ENCODE measurements around the gene UNC45A. TPM values are rescaled to one million over a fixed set of nuclear protein-coding genes. Genes with fewer than 3 reads are reported as not detected.
A peak's percentile ranks its signal among the peaks of the same experiment; 100 is the strongest.

The UNC45A gene
- total and polyA plus RNA-seq, 2 of the 13 experiments (the other 11 are each of a cell fraction or from before 2014, with no cell fraction given): 33.8 to 39.7 TPM

- TF ChIP-seq, protein P1, sequence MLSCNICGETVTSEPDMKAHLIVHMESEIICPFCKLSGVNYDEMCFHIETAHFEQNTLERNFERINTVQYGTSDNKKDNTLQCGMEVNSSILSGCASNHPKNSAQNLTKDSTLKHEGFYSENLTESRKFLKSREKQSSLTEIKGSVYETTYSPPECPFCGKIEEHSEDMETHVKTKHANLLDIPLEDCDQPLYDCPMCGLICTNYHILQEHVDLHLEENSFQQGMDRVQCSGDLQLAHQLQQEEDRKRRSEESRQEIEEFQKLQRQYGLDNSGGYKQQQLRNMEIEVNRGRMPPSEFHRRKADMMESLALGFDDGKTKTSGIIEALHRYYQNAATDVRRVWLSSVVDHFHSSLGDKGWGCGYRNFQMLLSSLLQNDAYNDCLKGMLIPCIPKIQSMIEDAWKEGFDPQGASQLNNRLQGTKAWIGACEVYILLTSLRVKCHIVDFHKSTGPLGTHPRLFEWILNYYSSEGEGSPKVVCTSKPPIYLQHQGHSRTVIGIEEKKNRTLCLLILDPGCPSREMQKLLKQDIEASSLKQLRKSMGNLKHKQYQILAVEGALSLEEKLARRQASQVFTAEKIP (CRISPR knock-in tag; IDR thresholded peaks at IDR 0.05; ENCODE audit: borderline replicate concordance): no peak
- TF ChIP-seq HNRNPL (IDR thresholded peaks at IDR 0.05; ENCODE audit: low read depth, low read length) (no peak), E2F2 (CRISPR knock-in tag; IDR thresholded peaks at IDR 0.05; ENCODE audit: borderline replicate concordance) (no peak), ZNF335 (CRISPR knock-in tag; IDR thresholded peaks at IDR 0.05) (no peak), RXRA (CRISPR knock-in tag; IDR thresholded peaks at IDR 0.05) (peak; percentile 32; the same call in 1 of the 2 replicates), ZNF788 (CRISPR knock-in tag; IDR thresholded peaks at IDR 0.05; ENCODE audit: borderline replicate concordance) (0 out of 2 replicates have a peak, but pooled peaks have one; percentile 7), ZNF230 (CRISPR knock-in tag; IDR thresholded peaks at IDR 0.05) (no peak), ZFX (CRISPR knock-in tag; IDR thresholded peaks at IDR 0.05; ENCODE audit: low read depth) (peak; percentile 51; the same call in 1 of the 2 replicates), MLXIP (CRISPR knock-in tag; IDR thresholded peaks at IDR 0.05; ENCODE audit: borderline replicate concordance) (0 out of 2 replicates have a peak, but pooled peaks have one; percentile 9), ZSCAN12 (CRISPR knock-in tag; IDR thresholded peaks at IDR 0.05) (no peak), SIX1 (CRISPR knock-in tag; IDR thresholded peaks at IDR 0.05; ENCODE audit: borderline replicate concordance) (no peak), TBX2 (CRISPR knock-in tag; IDR thresholded peaks at IDR 0.05; ENCODE audit: borderline replicate concordance) (0 out of 2 replicates have a peak, but pooled peaks have one; percentile 17), ZBTB20 (CRISPR knock-in tag; IDR thresholded peaks at IDR 0.05; ENCODE audit: borderline replicate concordance, low read depth) (no peak)
- TF ChIP-seq, protein P2, sequence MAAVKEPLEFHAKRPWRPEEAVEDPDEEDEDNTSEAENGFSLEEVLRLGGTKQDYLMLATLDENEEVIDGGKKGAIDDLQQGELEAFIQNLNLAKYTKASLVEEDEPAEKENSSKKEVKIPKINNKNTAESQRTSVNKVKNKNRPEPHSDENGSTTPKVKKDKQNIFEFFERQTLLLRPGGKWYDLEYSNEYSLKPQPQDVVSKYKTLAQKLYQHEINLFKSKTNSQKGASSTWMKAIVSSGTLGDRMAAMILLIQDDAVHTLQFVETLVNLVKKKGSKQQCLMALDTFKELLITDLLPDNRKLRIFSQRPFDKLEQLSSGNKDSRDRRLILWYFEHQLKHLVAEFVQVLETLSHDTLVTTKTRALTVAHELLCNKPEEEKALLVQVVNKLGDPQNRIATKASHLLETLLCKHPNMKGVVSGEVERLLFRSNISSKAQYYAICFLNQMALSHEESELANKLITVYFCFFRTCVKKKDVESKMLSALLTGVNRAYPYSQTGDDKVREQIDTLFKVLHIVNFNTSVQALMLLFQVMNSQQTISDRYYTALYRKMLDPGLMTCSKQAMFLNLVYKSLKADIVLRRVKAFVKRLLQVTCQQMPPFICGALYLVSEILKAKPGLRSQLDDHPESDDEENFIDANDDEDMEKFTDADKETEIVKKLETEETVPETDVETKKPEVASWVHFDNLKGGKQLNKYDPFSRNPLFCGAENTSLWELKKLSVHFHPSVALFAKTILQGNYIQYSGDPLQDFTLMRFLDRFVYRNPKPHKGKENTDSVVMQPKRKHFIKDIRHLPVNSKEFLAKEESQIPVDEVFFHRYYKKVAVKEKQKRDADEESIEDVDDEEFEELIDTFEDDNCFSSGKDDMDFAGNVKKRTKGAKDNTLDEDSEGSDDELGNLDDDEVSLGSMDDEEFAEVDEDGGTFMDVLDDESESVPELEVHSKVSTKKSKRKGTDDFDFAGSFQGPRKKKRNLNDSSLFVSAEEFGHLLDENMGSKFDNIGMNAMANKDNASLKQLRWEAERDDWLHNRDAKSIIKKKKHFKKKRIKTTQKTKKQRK (IDR thresholded peaks at IDR 0.05; ENCODE audit: low read length): no peak
These were observed 32.0 kb upstream of the UNC45A start, which contains the start of gene MAN2A2 (continued) for GRCh38 chr15:90902840-90903732.

Measured in HepG2 (cell line).